Measurements from ENCODE around the gene DNMBP.
"Not testable (repeated sequence)": the region's sequence is repeated elsewhere in the genome, so short reads cannot be mapped to it uniquely, and the experiment has no call there.

Gene DNMBP

GRCh38 chr10:100014071-100014762 is 4.5 kb upstream of the DNMBP start:
- DNase-seq (ENCODE audit: low read depth), result no peak

GRCh38 chr10:100013621-100014020 is 3.9 kb upstream of the DNMBP start:
- no peak for DNase-seq (ENCODE audit: low read depth)

GRCh38 chr10:100011906-100012305 is 2.2 kb upstream of the DNMBP start:
- DNase-seq (ENCODE audit: low read depth), result not testable (repeated sequence)

- DNase-seq (ENCODE audit: low read depth), result no peak
Measured at GRCh38 chr10:100009283-100009792, 409 bp downstream of the DNMBP start.

GRCh38 chr10:100008708-100009282 is 952 bp downstream of the DNMBP start:
- DNase-seq (ENCODE audit: low read depth), result no peak

GRCh38 chr10:100008142-100008522 is 1.6 kb downstream of the DNMBP start:
- DNase-seq (ENCODE audit: low read depth), result no peak

GRCh38 chr10:100007231-100008141 is 2.3 kb downstream of the DNMBP start:
- no peak for DNase-seq (ENCODE audit: low read depth)

GRCh38 chr10:100006243-100006886 is 3.4 kb downstream of the DNMBP start:
- DNase-seq (ENCODE audit: low read depth), result no peak

GRCh38 chr10:100004805-100005510 is 4.8 kb downstream of the DNMBP start:
- no peak for DNase-seq (ENCODE audit: low read depth)

- no peak for DNase-seq (ENCODE audit: low read depth)
Measured at GRCh38 chr10:100000109-100000644, 9.6 kb downstream of the DNMBP start.

GRCh38 chr10:99999319-100000108 is 10.2 kb downstream of the DNMBP start:
- no peak for DNase-seq (ENCODE audit: low read depth)

GRCh38 chr10:99998889-99999288 is 10.9 kb downstream of the DNMBP start:
- no peak for DNase-seq (ENCODE audit: low read depth)

GRCh38 chr10:99996671-99997648 is 12.8 kb downstream of the DNMBP start:
- no peak for DNase-seq (ENCODE audit: low read depth)

- DNase-seq (ENCODE audit: low read depth), result no peak
Measured at GRCh38 chr10:99995713-99996112, 14.0 kb downstream of the DNMBP start.

GRCh38 chr10:99995269-99995668 is 14.5 kb downstream of the DNMBP start:
- DNase-seq (ENCODE audit: low read depth), result no peak

- no peak for DNase-seq (ENCODE audit: low read depth)
Measured at GRCh38 chr10:99994801-99995200, 14.9 kb downstream of the DNMBP start.

- DNase-seq (ENCODE audit: low read depth), result peak; percentile 43
Measured at GRCh38 chr10:99993701-99994689, 15.8 kb downstream of the DNMBP start.

GRCh38 chr10:99985637-99986036 is 24.1 kb downstream of the DNMBP start:
- not testable (repeated sequence) for DNase-seq (ENCODE audit: low read depth)

Measured in stimulated activated CD8-positive, alpha-beta memory T cell treated with anti-CD3 and anti-CD28 coated beads, Interleukin-12 subunit alpha, Interleukin-12 subunit beta, amount 100 ng/mL, for 4 hours (primary cell).